GM21529 (cell line): Measurements from ENCODE around the gene UPK2.

ENCODE experiments used
- ATAC-seq: cut with Tn5 transposase; IDR thresholded peaks from one replicate; pipeline ENCODE4 v1.9.1; 2021; ENCODE audit not compliant: unreplicated experiment

The UPK2 gene

GRCh38 chr11:118956094-118956846 is at the start of gene UPK2:
UPK2 (plus strand) TSS chr11:118956298; CDS start chr11:118956351, 53 bp downstream.
- peak; percentile 70 for ATAC-seq

- peak; percentile 74 for ATAC-seq
These were observed 48.8 kb upstream of the UPK2 start for GRCh38 chr11:118907051-118908042.

- ATAC-seq: no peak
These were observed 47.8 kb upstream of the UPK2 start for GRCh38 chr11:118908264-118908663.

GRCh38 chr11:118908901-118909618 is 47.0 kb upstream of the UPK2 start:
- no peak for ATAC-seq

- no peak for ATAC-seq
These were observed 46.3 kb upstream of the UPK2 start for GRCh38 chr11:118909619-118910308.

- no peak for ATAC-seq
These were observed 45.6 kb upstream of the UPK2 start for GRCh38 chr11:118910309-118911112.

- ATAC-seq: no peak
These were observed 44.8 kb upstream of the UPK2 start for GRCh38 chr11:118911113-118911879.

GRCh38 chr11:118911880-118912741 is 44.0 kb upstream of the UPK2 start:
- no peak for ATAC-seq

GRCh38 chr11:118912742-118913410 is 43.2 kb upstream of the UPK2 start:
- ATAC-seq: no peak

- no peak for ATAC-seq
These were observed 42.5 kb upstream of the UPK2 start for GRCh38 chr11:118913411-118914125.

GRCh38 chr11:118914178-118914918 is 41.8 kb upstream of the UPK2 start:
- no peak for ATAC-seq

- no peak for ATAC-seq
These were observed 41.1 kb upstream of the UPK2 start for GRCh38 chr11:118914987-118915386.

- ATAC-seq: no peak
These were observed 40.7 kb upstream of the UPK2 start for GRCh38 chr11:118915396-118915795.

GRCh38 chr11:118915941-118916841 is 39.9 kb upstream of the UPK2 start:
- ATAC-seq: no peak

- no peak for ATAC-seq
These were observed 39.2 kb upstream of the UPK2 start for GRCh38 chr11:118916842-118917388.
